ENCODE results near the gene RGS7. TPM values are rescaled to one million over a fixed set of nuclear protein-coding genes. Genes with fewer than 3 reads are reported as not detected.
"Not testable (repeated sequence)": the region's sequence is repeated elsewhere in the genome, so short reads cannot be mapped to it uniquely, and the experiment has no call there.

RGS7 gene
- total RNA-seq, 1 donor from 2014 or later: not detected

- DNase-seq (ENCODE audit: extremely low spot score in 2 of 2): no peak
- Histone ChIP-seq H3K27me3 (no peaks in the 10 kb centered on the region), H3K9me3 (no peaks in the 10 kb centered on the region), H3K4me1 (no peaks in the 10 kb centered on the region), H3K27ac (no peak overlapping the region), H3K4me3 (no peak overlapping the region), H3K36me3 (no peaks in the 10 kb centered on the region)
- intact Hi-C loops (cut with DNase I): no loop called here
- no peak for TF ChIP-seq POLR2A (IDR thresholded peaks at IDR 0.05)
- TF ChIP-seq CTCF (IDR thresholded peaks at IDR 0.05): no peak
- no peak for TF ChIP-seq POLR2AphosphoS5 (IDR thresholded peaks at IDR 0.05; ENCODE audit: insufficient read depth in 1 of 2, low read depth in 1 of 2)
These were observed 64.0 kb downstream of the RGS7 start for GRCh38 chr1:241292973-241293372.

- intact Hi-C loops (cut with DNase I); H3K36me3 ChIP-seq; DNase-seq (ENCODE audit: extremely low spot score in 2 of 2); H3K27me3 ChIP-seq; H3K27ac ChIP-seq; H3K9me3 ChIP-seq; H3K4me1 ChIP-seq; H3K4me3 ChIP-seq: not testable (repeated sequence)
These were observed 65.5 kb downstream of the RGS7 start for GRCh38 chr1:241291548-241291947.

- no peaks in the 10 kb centered on the region for H3K27me3 ChIP-seq
- no peak overlapping the region for H3K27ac ChIP-seq
- no peak overlapping the region for H3K4me3 ChIP-seq
- H3K36me3 ChIP-seq: no peaks in the 10 kb centered on the region
- no peak for DNase-seq (ENCODE audit: extremely low spot score in 2 of 2)
- TF ChIP-seq POLR2AphosphoS5 (IDR thresholded peaks at IDR 0.05; ENCODE audit: insufficient read depth in 1 of 2, low read depth in 1 of 2) (no peak), CTCF (IDR thresholded peaks at IDR 0.05) (no peak), POLR2A (IDR thresholded peaks at IDR 0.05) (no peak)
- H3K9me3 ChIP-seq: no peaks in the 10 kb centered on the region
- no peaks in the 10 kb centered on the region for H3K4me1 ChIP-seq
- intact Hi-C loops (cut with DNase I): no loop called here
These were observed 70.5 kb downstream of the RGS7 start for GRCh38 chr1:241286486-241286885.

GRCh38 chr1:241276391-241276790 is 80.6 kb downstream of the RGS7 start:
- intact Hi-C loops (cut with DNase I): no loop called here
- TF ChIP-seq CTCF (IDR thresholded peaks at IDR 0.05) (no peak), POLR2AphosphoS5 (IDR thresholded peaks at IDR 0.05; ENCODE audit: insufficient read depth in 1 of 2, low read depth in 1 of 2) (no peak), POLR2A (IDR thresholded peaks at IDR 0.05) (no peak)
- no peak overlapping the region for H3K4me3 ChIP-seq
- no peaks in the 10 kb centered on the region for H3K9me3 ChIP-seq
- no peak overlapping the region for H3K27ac ChIP-seq
- no peaks in the 10 kb centered on the region for H3K4me1 ChIP-seq
- H3K27me3 ChIP-seq: no peaks in the 10 kb centered on the region
- no peak for DNase-seq (ENCODE audit: extremely low spot score in 2 of 2)
- H3K36me3 ChIP-seq: no peaks in the 10 kb centered on the region

GRCh38 chr1:241275981-241276380 is 81.0 kb downstream of the RGS7 start:
- no peak for TF ChIP-seq POLR2AphosphoS5 (IDR thresholded peaks at IDR 0.05; ENCODE audit: insufficient read depth in 1 of 2, low read depth in 1 of 2)
- TF ChIP-seq POLR2A (IDR thresholded peaks at IDR 0.05): no peak
- TF ChIP-seq CTCF (IDR thresholded peaks at IDR 0.05): no peak
- H3K4me3 ChIP-seq: no peak overlapping the region
- intact Hi-C loops (cut with DNase I): no loop called here
- no peaks in the 10 kb centered on the region for H3K9me3 ChIP-seq
- H3K36me3 ChIP-seq: no peaks in the 10 kb centered on the region
- H3K27ac ChIP-seq: no peak overlapping the region
- DNase-seq (ENCODE audit: extremely low spot score in 2 of 2): no peak
- no peaks in the 10 kb centered on the region for H3K4me1 ChIP-seq
- H3K27me3 ChIP-seq: no peaks in the 10 kb centered on the region

GRCh38 chr1:241275226-241275625 is 81.8 kb downstream of the RGS7 start:
- no peaks in the 10 kb centered on the region for H3K9me3 ChIP-seq
- no peak for TF ChIP-seq POLR2A (IDR thresholded peaks at IDR 0.05)
- no peaks in the 10 kb centered on the region for H3K4me1 ChIP-seq
- H3K4me3 ChIP-seq: no peak overlapping the region
- DNase-seq (ENCODE audit: extremely low spot score in 2 of 2): no peak
- no peaks in the 10 kb centered on the region for H3K27me3 ChIP-seq
- intact Hi-C loops (cut with DNase I): no loop called here
- no peak overlapping the region for H3K27ac ChIP-seq
- no peaks in the 10 kb centered on the region for H3K36me3 ChIP-seq

Data from vagina (tissue), 2 donors.